Suprapubic skin (tissue), 3 donors: ENCODE results near the gene DDC.

Experiments
- EP300 ChIP-seq: sonication (generic); formaldehyde crosslinking; IDR thresholded peaks from one replicate; pipeline ENCODE4 v1.6.1; 2017; ENCODE audit warnings: antibody characterized with exemption
- POLR2A ChIP-seq, 2 donors: fragments of 450-650 bp; IDR thresholded peaks; one replicate each; pipeline ENCODE4 v1.6.1; 2017; ENCODE audit warnings: antibody characterized with exemption in 2 of 2, mild to moderate bottlenecking in 2 of 2, moderate library complexity in 2 of 2
- TF ChIP-seq, protein P1 (sequence below), 2 donors: fragments of 200-600 bp in 1 of 2; fragments of 450-650 bp in 1 of 2; sonication (generic) in 1 of 2; IDR thresholded peaks; one replicate each; pipeline ENCODE4 v1.5.1; 2016 to 2019; ENCODE audit warnings: antibody characterized with exemption in 2 of 2, mild to moderate bottlenecking in 1 of 2, moderate library complexity in 1 of 2

DNA sequence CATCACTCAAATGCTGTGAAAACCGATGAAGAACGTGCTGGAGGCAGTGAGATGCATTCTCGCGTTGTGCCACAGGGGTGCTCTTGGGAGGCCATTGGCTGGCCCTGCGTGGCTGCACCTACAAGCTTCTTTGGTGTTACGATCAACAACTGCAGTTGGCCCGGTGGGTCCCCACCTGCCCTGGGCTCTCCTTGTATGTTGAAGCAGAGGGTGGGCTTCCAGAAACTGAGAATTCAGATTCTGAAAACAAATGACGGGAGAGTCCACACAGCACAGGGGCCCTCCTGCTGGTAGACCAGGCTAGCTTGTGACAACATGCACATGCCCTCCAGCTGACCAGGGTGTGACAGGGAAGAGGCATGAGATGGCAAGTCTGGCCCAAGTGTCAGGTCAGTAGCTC, 23.7 kb upstream of the DDC start:
- TF ChIP-seq, protein P1, sequence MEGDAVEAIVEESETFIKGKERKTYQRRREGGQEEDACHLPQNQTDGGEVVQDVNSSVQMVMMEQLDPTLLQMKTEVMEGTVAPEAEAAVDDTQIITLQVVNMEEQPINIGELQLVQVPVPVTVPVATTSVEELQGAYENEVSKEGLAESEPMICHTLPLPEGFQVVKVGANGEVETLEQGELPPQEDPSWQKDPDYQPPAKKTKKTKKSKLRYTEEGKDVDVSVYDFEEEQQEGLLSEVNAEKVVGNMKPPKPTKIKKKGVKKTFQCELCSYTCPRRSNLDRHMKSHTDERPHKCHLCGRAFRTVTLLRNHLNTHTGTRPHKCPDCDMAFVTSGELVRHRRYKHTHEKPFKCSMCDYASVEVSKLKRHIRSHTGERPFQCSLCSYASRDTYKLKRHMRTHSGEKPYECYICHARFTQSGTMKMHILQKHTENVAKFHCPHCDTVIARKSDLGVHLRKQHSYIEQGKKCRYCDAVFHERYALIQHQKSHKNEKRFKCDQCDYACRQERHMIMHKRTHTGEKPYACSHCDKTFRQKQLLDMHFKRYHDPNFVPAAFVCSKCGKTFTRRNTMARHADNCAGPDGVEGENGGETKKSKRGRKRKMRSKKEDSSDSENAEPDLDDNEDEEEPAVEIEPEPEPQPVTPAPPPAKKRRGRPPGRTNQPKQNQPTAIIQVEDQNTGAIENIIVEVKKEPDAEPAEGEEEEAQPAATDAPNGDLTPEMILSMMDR (IDR thresholded peaks at IDR 0.05) = no peak
- TF ChIP-seq POLR2A (IDR thresholded peaks at IDR 0.05) (no peak), EP300 (no peak)
